GM12874 (cell line): Measurements from ENCODE around the gene EGFLAM.
A peak's percentile ranks its signal among the peaks of the same experiment; 100 is the strongest.

Experiments
- CTCF ChIP-seq: IDR thresholded peaks from 2 replicates; pipeline ENCODE4 v1.5.1; 2011; ENCODE audit warnings: low read depth, mild to moderate bottlenecking, control low read depth, low read length, moderate library complexity; ENCODE audit not compliant: insufficient read depth

The EGFLAM gene

GRCh38 chr5:38382898-38383297, 124.5 kb downstream of the EGFLAM start:
- peak; percentile 77 for TF ChIP-seq CTCF

GRCh38 chr5:38383701-38384100, 125.3 kb downstream of the EGFLAM start:
- TF ChIP-seq CTCF = no peak

GRCh38 chr5:38384396-38384795, 126.0 kb downstream of the EGFLAM start:
- TF ChIP-seq CTCF = no peak

GRCh38 chr5:38387161-38387560, 128.8 kb downstream of the EGFLAM start:
- no peak for TF ChIP-seq CTCF

- no peak for TF ChIP-seq CTCF
Measured at GRCh38 chr5:38393636-38394035, 135.3 kb downstream of the EGFLAM start.

GRCh38 chr5:38396766-38397165, 138.4 kb downstream of the EGFLAM start:
- no peak for TF ChIP-seq CTCF

GRCh38 chr5:38400365-38400764, 142.0 kb downstream of the EGFLAM start:
- no peak for TF ChIP-seq CTCF

- no peak for TF ChIP-seq CTCF
Measured at GRCh38 chr5:38401145-38401544, 142.8 kb downstream of the EGFLAM start.
